MV-4-11 (cell line): ENCODE data around the gene KCTD1.
A peak's percentile ranks its signal among the peaks of the same experiment; 100 is the strongest.

Experiments used
- DNase-seq: peaks from one replicate; lab custom pipeline; 2025; lab: John Stamatoyannopoulos, UW

KCTD1 gene

GRCh38 chr18:26548415-26549262, at the start of gene KCTD1:
Gene KCTD1 (minus strand): TSS chr18:26548553. CDS start chr18:26548536, 17 bp downstream.
- peak; percentile 83 for DNase-seq

GRCh38 chr18:26593365-26594320, 45.3 kb upstream of the KCTD1 start:
- no peak for DNase-seq

- DNase-seq = no peak
These were observed 36.4 kb upstream of the KCTD1 start for GRCh38 chr18:26584745-26585144.

- no peak for DNase-seq
These were observed 31.7 kb upstream of the KCTD1 start for GRCh38 chr18:26579941-26580618.

GRCh38 chr18:26575865-26576217, 27.5 kb upstream of the KCTD1 start:
- no peak for DNase-seq

- DNase-seq = no peak
These were observed 26.9 kb upstream of the KCTD1 start for GRCh38 chr18:26574958-26575864.

GRCh38 chr18:26568926-26569665, 20.7 kb upstream of the KCTD1 start:
- no peak for DNase-seq

- DNase-seq = no peak
These were observed 20.2 kb upstream of the KCTD1 start for GRCh38 chr18:26568513-26568912.

- DNase-seq = no peak
These were observed 18.7 kb upstream of the KCTD1 start for GRCh38 chr18:26566874-26567555.

GRCh38 chr18:26565514-26565913, 17.2 kb upstream of the KCTD1 start:
- no peak for DNase-seq

GRCh38 chr18:26563024-26563423, 14.7 kb upstream of the KCTD1 start:
- DNase-seq = no peak

- no peak for DNase-seq
These were observed 14.2 kb upstream of the KCTD1 start for GRCh38 chr18:26562568-26562967.

- DNase-seq = no peak
These were observed 13.4 kb upstream of the KCTD1 start for GRCh38 chr18:26561769-26562168.

- no peak for DNase-seq
These were observed 8.2 kb upstream of the KCTD1 start for GRCh38 chr18:26556573-26556972.

- no peak for DNase-seq
These were observed 7.6 kb upstream of the KCTD1 start for GRCh38 chr18:26555804-26556553.

GRCh38 chr18:26553943-26554342, 5.6 kb upstream of the KCTD1 start:
- no peak for DNase-seq

GRCh38 chr18:26551695-26552081, 3.3 kb upstream of the KCTD1 start:
- DNase-seq = no peak

GRCh38 chr18:26550998-26551694, 2.8 kb upstream of the KCTD1 start:
- no peak for DNase-seq
